SU-DHL-6 (cell line): ENCODE measurements around the gene CSNK1G2.
"Not testable (repeated sequence)": the region's sequence is repeated elsewhere in the genome, so short reads cannot be mapped to it uniquely, and the experiment has no call there.

ENCODE experiments used
- H2AFZ ChIP-seq: fragments of 200-600 bp; sonication (generic); 2 replicates; pipeline ENCODE4 v1.6.1; 2014; ENCODE audit warnings: low read depth, mild to moderate bottlenecking, moderate library complexity, mixed read lengths, antibody characterized with exemption, low read length; ENCODE audit not compliant: severe bottlenecking
- H3F3A ChIP-seq: fragments of 200-600 bp; shearing (Covaris generic); 2 replicates; pipeline ENCODE4 v1.6.0; 2016; ENCODE audit warnings: antibody characterized with exemption, mild to moderate bottlenecking; ENCODE audit not compliant: insufficient read depth
- H3K27ac ChIP-seq: fragments of 200-600 bp; sonication (generic); 2 replicates; pipeline ENCODE4 v1.5.1; 2016; ENCODE audit warnings: low read depth, mild to moderate bottlenecking, low read length, moderate library complexity, mixed read lengths
- H3K27me3 ChIP-seq: fragments of 200-600 bp; sonication (generic), shearing (Covaris generic); 2 replicates; pipeline ENCODE4 v1.6.0; 2014; ENCODE audit warnings: mild to moderate bottlenecking, low read length
- H3K36me3 ChIP-seq: fragments of 200-600 bp; sonication (generic); 2 replicates; pipeline ENCODE4 v1.6.1; 2014; ENCODE audit warnings: mild to moderate bottlenecking, low read length, mixed read lengths
- H3K4me2 ChIP-seq: fragments of 300-600, 200-600 bp; shearing (Covaris generic), sonication (generic); 2 replicates; pipeline ENCODE4 v1.6.0; 2014; ENCODE audit warnings: low read length, low read depth, mild to moderate bottlenecking; ENCODE audit not compliant: poor library complexity, severe bottlenecking
- H3K4me3 ChIP-seq: fragments of 200-600 bp; sonication (generic); 2 replicates; pipeline ENCODE4 v1.5.1; 2014; ENCODE audit warnings: antibody characterized with exemption, low read length, mild to moderate bottlenecking, mixed read lengths; ENCODE audit not compliant: insufficient read depth, poor library complexity, severe bottlenecking
- H3K79me2 ChIP-seq: fragments of 200-600 bp; sonication (generic); 2 replicates; pipeline ENCODE4 v1.6.1; 2014; ENCODE audit warnings: mild to moderate bottlenecking, low read length, moderate library complexity; ENCODE audit not compliant: insufficient read depth
- H3K9ac ChIP-seq: fragments of 200-600 bp; sonication (generic); 2 replicates; pipeline ENCODE4 v1.7.0; 2014; ENCODE audit warnings: mild to moderate bottlenecking, low read length
- H3K9me2 ChIP-seq: fragments of 200-600 bp; sonication (generic); replicated peaks from 2 replicates; pipeline ENCODE4 v1.6.1; 2014; ENCODE audit warnings: low read length; ENCODE audit not compliant: insufficient read depth
- H3K9me3 ChIP-seq: fragments of 200-600 bp; sonication (generic); 2 replicates; pipeline ENCODE4 v1.6.1; 2014; ENCODE audit warnings: low read length, mixed read lengths; ENCODE audit not compliant: insufficient read depth
- H4K20me1 ChIP-seq: fragments of 200-600 bp; sonication (generic); 2 replicates; pipeline ENCODE4 v1.6.1; 2014; ENCODE audit warnings: low read depth, mild to moderate bottlenecking, antibody characterized with exemption, low read length, moderate library complexity, mixed read lengths
- CTCF ChIP-seq: fragments of 200-600 bp; sonication (generic); IDR thresholded peaks from one replicate; pipeline ENCODE4 v1.5.1; 2017; ENCODE audit warnings: antibody characterized with exemption, mild to moderate bottlenecking, low read length, moderate library complexity; ENCODE audit not compliant: insufficient read depth, poor library complexity, severe bottlenecking
- EZH2phosphoT487 ChIP-seq: fragments of 200-600 bp; sonication (generic), shearing (Covaris generic); conservative IDR thresholded peaks from 2 replicates; pipeline ENCODE4 v1.6.1; 2018; ENCODE audit warnings: mild to moderate bottlenecking, antibody characterized with exemption, low read length, moderate library complexity, mixed read lengths

CSNK1G2 gene

GRCh38 chr19:1987197-1988187 is 46.5 kb downstream of the CSNK1G2 start:
- H3K36me3 ChIP-seq = no peaks in the 10 kb centered on the region
- H3K79me2 ChIP-seq = no peaks in the 10 kb centered on the region
- H3F3A ChIP-seq = no peaks in the 10 kb centered on the region
- H4K20me1 ChIP-seq = no peaks in the 10 kb centered on the region
- H3K27ac ChIP-seq = no peak overlapping the region
- no peak overlapping the region for H3K4me3 ChIP-seq
- no peaks in the 10 kb centered on the region for H3K9me2 ChIP-seq
- TF ChIP-seq CTCF (no peak), EZH2phosphoT487 (no peak)
- H3K4me2 ChIP-seq = no peak overlapping the region
- no peaks in the 10 kb centered on the region for H3K9me3 ChIP-seq
- no peaks in the 10 kb centered on the region for H3K27me3 ChIP-seq
- H2AFZ ChIP-seq = no peak overlapping the region
- no peak overlapping the region for H3K9ac ChIP-seq

GRCh38 chr19:1988464-1988863 is 47.5 kb downstream of the CSNK1G2 start:
- H3F3A ChIP-seq, H3K79me2 ChIP-seq, H3K27ac ChIP-seq, H2AFZ ChIP-seq, H3K9me2 ChIP-seq, H3K9me3 ChIP-seq, H3K27me3 ChIP-seq, H3K9ac ChIP-seq, H4K20me1 ChIP-seq, H3K36me3 ChIP-seq, H3K4me2 ChIP-seq, H3K4me3 ChIP-seq: not testable (repeated sequence)

- Histone ChIP-seq H3K4me3 (no peak overlapping the region), H3K9me3 (no peaks in the 10 kb centered on the region), H3K79me2 (no peaks in the 10 kb centered on the region), H3K4me2 (no peak overlapping the region), H2AFZ (no peak overlapping the region), H3K27me3 (no peaks in the 10 kb centered on the region), H4K20me1 (no peaks in the 10 kb centered on the region), H3K27ac (no peak overlapping the region), H3K9me2 (no peaks in the 10 kb centered on the region), H3K36me3 (no peaks in the 10 kb centered on the region), H3K9ac (no peak overlapping the region), H3F3A (no peaks in the 10 kb centered on the region)
- no peak for TF ChIP-seq EZH2phosphoT487
- no peak for TF ChIP-seq CTCF
Observed at GRCh38 chr19:1989513-1990229, 48.7 kb downstream of the CSNK1G2 start.
